GM23338 (cell line): ENCODE data around the gene TRIO. TPM values are rescaled to one million over a fixed set of nuclear protein-coding genes. Genes with fewer than 3 reads are reported as not detected.

Experiments used
- ATAC-seq: fragments of 200-7000 bp; cut with Tn5 transposase; 3 replicates; pipeline ENCODE4 v1.9.1; 2020
- DNase-seq: peaks from one replicate; pipeline ENCODE4 v3.0.0-alpha.2; 2015; ENCODE audit warnings: low spot score
- H2AFZ ChIP-seq: fragments of 200-600 bp; sonication (generic); 2 replicates; pipeline ENCODE4 v1.8.0; 2016; ENCODE audit warnings: antibody characterized with exemption, mild to moderate bottlenecking, moderate library complexity
- H3F3A ChIP-seq: fragments of 200-600 bp; sonication (generic); replicated peaks from 2 replicates; pipeline ENCODE4 v1.8.0; 2017; ENCODE audit warnings: antibody characterized with exemption, mixed run types, low read depth
- H3K27ac ChIP-seq: fragments of 200-600 bp; sonication (generic); 2 replicates; pipeline ENCODE4 v1.6.1; 2016; ENCODE audit warnings: low read depth
- H3K27me3 ChIP-seq: fragments of 200-600 bp; sonication (generic); 2 replicates; pipeline ENCODE4 v1.8.0; 2016; ENCODE audit warnings: mild to moderate bottlenecking, mixed run types, moderate library complexity; ENCODE audit not compliant: insufficient read depth
- H3K36me3 ChIP-seq: fragments of 200-600 bp; sonication (generic); 2 replicates; pipeline ENCODE4 v1.8.0; 2016; ENCODE audit warnings: mild to moderate bottlenecking; ENCODE audit not compliant: insufficient read depth
- H3K4me1 ChIP-seq: fragments of 200-600 bp; sonication (generic); 2 replicates; pipeline ENCODE4 v1.8.0; 2016; ENCODE audit warnings: mild to moderate bottlenecking, moderate library complexity; ENCODE audit not compliant: insufficient read depth
- H3K4me2 ChIP-seq: fragments of 200-600 bp; sonication (generic); 2 replicates; pipeline ENCODE4 v1.7.1; 2017; ENCODE audit warnings: mixed run types
- H3K4me3 ChIP-seq: fragments of 200-600 bp; sonication (generic); 2 replicates; pipeline ENCODE4 v1.6.1; 2016; ENCODE audit warnings: mixed run types
- H3K79me2 ChIP-seq: fragments of 200-600 bp; sonication (generic); replicated peaks from 2 replicates; pipeline ENCODE4 v1.8.0; 2017; ENCODE audit warnings: mild to moderate bottlenecking; ENCODE audit not compliant: insufficient read depth
- H3K9me2 ChIP-seq: fragments of 200-600 bp; sonication (generic); 2 replicates; pipeline ENCODE4 v1.8.0; 2017; ENCODE audit not compliant: insufficient read depth
- H4K20me1 ChIP-seq: fragments of 200-600 bp; sonication (generic); replicated peaks from 2 replicates; pipeline ENCODE4 v1.8.0; 2017; ENCODE audit warnings: mild to moderate bottlenecking; ENCODE audit not compliant: insufficient read depth
- H3K27ac Mint-ChIP-seq: 2 replicates; pipeline ENCODE4 v1.8.0; 2020; ENCODE audit warnings: inconsistent platforms, mild to moderate bottlenecking, moderate library complexity, mixed read lengths
- H3K27me3 Mint-ChIP-seq: 3 replicates; pipeline ENCODE4 v1.8.0; 2022; ENCODE audit warnings: low read depth, mild to moderate bottlenecking, moderate library complexity, mixed read lengths, inconsistent platforms; ENCODE audit not compliant: insufficient read depth, poor library complexity
- H3K36me3 Mint-ChIP-seq: 3 replicates; pipeline ENCODE4 v1.8.0; 2021; ENCODE audit warnings: low read depth, mild to moderate bottlenecking, inconsistent platforms, moderate library complexity, mixed read lengths
- H3K4me1 Mint-ChIP-seq: 3 replicates; pipeline ENCODE4 v1.8.0; 2020; ENCODE audit warnings: mild to moderate bottlenecking, inconsistent platforms, mixed read lengths
- H3K4me3 Mint-ChIP-seq: 3 replicates; pipeline ENCODE4 v1.8.0; 2021; ENCODE audit warnings: moderate library complexity, mild to moderate bottlenecking, inconsistent platforms, mixed read lengths
- H3K9me3 Mint-ChIP-seq: 3 replicates; pipeline ENCODE4 v1.8.0; 2020; ENCODE audit warnings: moderate library complexity, mild to moderate bottlenecking, inconsistent platforms, mixed read lengths
- CREB1 ChIP-seq: fragments of 250-450 bp; sonication (Bioruptor Pico); IDR thresholded peaks from 2 replicates; pipeline ENCODE4 v1.5.0; 2020; ENCODE audit warnings: low read depth, mild to moderate bottlenecking, moderate library complexity
- EZH2 ChIP-seq: fragments of 200-600 bp; sonication (generic); IDR thresholded peaks from one replicate; pipeline ENCODE4 v1.8.0; 2017; ENCODE audit warnings: antibody characterized with exemption, mild to moderate bottlenecking, low read depth; ENCODE audit not compliant: unreplicated experiment
- EZH2phosphoT487 ChIP-seq: fragments of 200-600 bp; sonication (generic); IDR thresholded peaks from one replicate; pipeline ENCODE4 v1.8.1; 2018; ENCODE audit warnings: antibody characterized with exemption; ENCODE audit not compliant: unreplicated experiment
- JUNB ChIP-seq: IDR thresholded peaks from one replicate; pipeline ENCODE4 v1.6.1; 2016; ENCODE audit warnings: antibody characterized with exemption; ENCODE audit not compliant: unreplicated experiment
- NANOG ChIP-seq: IDR thresholded peaks from 2 replicates; pipeline ENCODE4 v1.6.1; 2016; ENCODE audit warnings: antibody characterized with exemption, borderline replicate concordance
- POLR2AphosphoS5 ChIP-seq: IDR thresholded peaks from 2 replicates; pipeline ENCODE4 v1.6.1; 2016; ENCODE audit warnings: antibody characterized with exemption, low read depth
- STAT1 ChIP-seq: IDR thresholded peaks from one replicate; pipeline ENCODE4 v1.6.1; 2016; ENCODE audit warnings: antibody characterized with exemption; ENCODE audit not compliant: unreplicated experiment
- ZNF114 ChIP-seq: fragments of 250-450 bp; sonication (Bioruptor Pico); IDR thresholded peaks from 2 replicates; pipeline ENCODE4 v1.5.0; 2020; ENCODE audit warnings: mild to moderate bottlenecking, moderate library complexity
- ZNF331 ChIP-seq: fragments of 250-450 bp; sonication (Bioruptor Pico); IDR thresholded peaks from 2 replicates; pipeline ENCODE4 v1.5.0; 2020; ENCODE audit warnings: low read depth, mild to moderate bottlenecking, moderate library complexity
- ZNF462 ChIP-seq: fragments of 250-450 bp; sonication (Bioruptor Pico); IDR thresholded peaks from 2 replicates; pipeline ENCODE4 v1.5.0; 2020; ENCODE audit warnings: mild to moderate bottlenecking, moderate library complexity
- polyA plus RNA-seq: library from polyadenylated mRNA; unstranded; fragments of >200 nt; fragmentation: Nextera tagmentation; extraction: Ambion mirVana; gene quantifications from 2 replicates; pipeline ENCODE4 v1.2.1, GENCODE V29; 2016
- total RNA-seq: library from RNA; depleted of rRNA; stranded (reverse); fragments of >200 nt; shearing (Covaris generic); gene quantifications from 2 replicates; pipeline ENCODE4 v1.2.3, GENCODE V29; 2014
- TF ChIP-seq, protein P1 (sequence below): IDR thresholded peaks from one replicate; pipeline ENCODE4 v1.6.1; 2018; ENCODE audit warnings: antibody characterized with exemption; ENCODE audit not compliant: unreplicated experiment
- TF ChIP-seq, protein P2 (sequence below): IDR thresholded peaks from 2 replicates; pipeline ENCODE4 v1.6.1; 2016; ENCODE audit warnings: antibody characterized with exemption
- TF ChIP-seq, protein P3 (sequence below), 2 experiments: fragments of 200-600 bp in 1 of 2; sonication (generic) in 1 of 2; conservative IDR thresholded peaks; 2 replicates each; pipeline versions ENCODE4 v1.5.1 to v1.6.1; 2016 to 2017; ENCODE audit warnings: antibody characterized with exemption in 2 of 2, low read depth in 2 of 2, mild to moderate bottlenecking in 2 of 2, moderate library complexity in 1 of 2

Gene TRIO
- total and polyA plus RNA-seq, 2 experiments from 2014 or later: 13.8 to 113 TPM

GRCh38 chr5:14332038-14332631, 189.0 kb downstream of the TRIO start:
- H3K4me3 Mint-ChIP-seq: no peak overlapping the region
- H3K27ac ChIP-seq: no peak overlapping the region
- H3K36me3 Mint-ChIP-seq: peaks cover 11% of the 10 kb centered on the region

More at GRCh38 chr5:14332038-14332631, 189.0 kb downstream of the TRIO start:
- Histone ChIP-seq H2AFZ (no peak overlapping the region), H3F3A (no peaks in the 10 kb centered on the region), H3K4me1 (peaks cover 16% of the 10 kb centered on the region), H3K27me3 (no peaks in the 10 kb centered on the region), H3K4me2 (no peak overlapping the region), H3K9me2 (no peaks in the 10 kb centered on the region), H3K79me2 (peaks cover 12% of the 10 kb centered on the region; the same call in 1 of the 2 replicates), H3K36me3 (peaks cover 9% of the 10 kb centered on the region; the same call in 1 of the 2 replicates), H3K4me3 (no peak overlapping the region), H4K20me1 (peaks cover 5% of the 10 kb centered on the region; the same call in 1 of the 2 replicates)
- TF ChIP-seq, protein P1, sequence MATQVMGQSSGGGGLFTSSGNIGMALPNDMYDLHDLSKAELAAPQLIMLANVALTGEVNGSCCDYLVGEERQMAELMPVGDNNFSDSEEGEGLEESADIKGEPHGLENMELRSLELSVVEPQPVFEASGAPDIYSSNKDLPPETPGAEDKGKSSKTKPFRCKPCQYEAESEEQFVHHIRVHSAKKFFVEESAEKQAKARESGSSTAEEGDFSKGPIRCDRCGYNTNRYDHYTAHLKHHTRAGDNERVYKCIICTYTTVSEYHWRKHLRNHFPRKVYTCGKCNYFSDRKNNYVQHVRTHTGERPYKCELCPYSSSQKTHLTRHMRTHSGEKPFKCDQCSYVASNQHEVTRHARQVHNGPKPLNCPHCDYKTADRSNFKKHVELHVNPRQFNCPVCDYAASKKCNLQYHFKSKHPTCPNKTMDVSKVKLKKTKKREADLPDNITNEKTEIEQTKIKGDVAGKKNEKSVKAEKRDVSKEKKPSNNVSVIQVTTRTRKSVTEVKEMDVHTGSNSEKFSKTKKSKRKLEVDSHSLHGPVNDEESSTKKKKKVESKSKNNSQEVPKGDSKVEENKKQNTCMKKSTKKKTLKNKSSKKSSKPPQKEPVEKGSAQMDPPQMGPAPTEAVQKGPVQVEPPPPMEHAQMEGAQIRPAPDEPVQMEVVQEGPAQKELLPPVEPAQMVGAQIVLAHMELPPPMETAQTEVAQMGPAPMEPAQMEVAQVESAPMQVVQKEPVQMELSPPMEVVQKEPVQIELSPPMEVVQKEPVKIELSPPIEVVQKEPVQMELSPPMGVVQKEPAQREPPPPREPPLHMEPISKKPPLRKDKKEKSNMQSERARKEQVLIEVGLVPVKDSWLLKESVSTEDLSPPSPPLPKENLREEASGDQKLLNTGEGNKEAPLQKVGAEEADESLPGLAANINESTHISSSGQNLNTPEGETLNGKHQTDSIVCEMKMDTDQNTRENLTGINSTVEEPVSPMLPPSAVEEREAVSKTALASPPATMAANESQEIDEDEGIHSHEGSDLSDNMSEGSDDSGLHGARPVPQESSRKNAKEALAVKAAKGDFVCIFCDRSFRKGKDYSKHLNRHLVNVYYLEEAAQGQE: no peak
- TF ChIP-seq ZNF114 (CRISPR knock-in tag) (no peak), STAT1 (no peak), ZNF462 (CRISPR knock-in tag) (no peak), EZH2phosphoT487 (no peak), EZH2 (no peak), CREB1 (CRISPR knock-in tag) (no peak), NANOG (no peak), ZNF331 (CRISPR knock-in tag) (no peak), POLR2AphosphoS5 (no peak), JUNB (no peak)
- TF ChIP-seq, protein P2, sequence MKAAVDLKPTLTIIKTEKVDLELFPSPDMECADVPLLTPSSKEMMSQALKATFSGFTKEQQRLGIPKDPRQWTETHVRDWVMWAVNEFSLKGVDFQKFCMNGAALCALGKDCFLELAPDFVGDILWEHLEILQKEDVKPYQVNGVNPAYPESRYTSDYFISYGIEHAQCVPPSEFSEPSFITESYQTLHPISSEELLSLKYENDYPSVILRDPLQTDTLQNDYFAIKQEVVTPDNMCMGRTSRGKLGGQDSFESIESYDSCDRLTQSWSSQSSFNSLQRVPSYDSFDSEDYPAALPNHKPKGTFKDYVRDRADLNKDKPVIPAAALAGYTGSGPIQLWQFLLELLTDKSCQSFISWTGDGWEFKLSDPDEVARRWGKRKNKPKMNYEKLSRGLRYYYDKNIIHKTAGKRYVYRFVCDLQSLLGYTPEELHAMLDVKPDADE: no peak
- TF ChIP-seq, protein P3, sequence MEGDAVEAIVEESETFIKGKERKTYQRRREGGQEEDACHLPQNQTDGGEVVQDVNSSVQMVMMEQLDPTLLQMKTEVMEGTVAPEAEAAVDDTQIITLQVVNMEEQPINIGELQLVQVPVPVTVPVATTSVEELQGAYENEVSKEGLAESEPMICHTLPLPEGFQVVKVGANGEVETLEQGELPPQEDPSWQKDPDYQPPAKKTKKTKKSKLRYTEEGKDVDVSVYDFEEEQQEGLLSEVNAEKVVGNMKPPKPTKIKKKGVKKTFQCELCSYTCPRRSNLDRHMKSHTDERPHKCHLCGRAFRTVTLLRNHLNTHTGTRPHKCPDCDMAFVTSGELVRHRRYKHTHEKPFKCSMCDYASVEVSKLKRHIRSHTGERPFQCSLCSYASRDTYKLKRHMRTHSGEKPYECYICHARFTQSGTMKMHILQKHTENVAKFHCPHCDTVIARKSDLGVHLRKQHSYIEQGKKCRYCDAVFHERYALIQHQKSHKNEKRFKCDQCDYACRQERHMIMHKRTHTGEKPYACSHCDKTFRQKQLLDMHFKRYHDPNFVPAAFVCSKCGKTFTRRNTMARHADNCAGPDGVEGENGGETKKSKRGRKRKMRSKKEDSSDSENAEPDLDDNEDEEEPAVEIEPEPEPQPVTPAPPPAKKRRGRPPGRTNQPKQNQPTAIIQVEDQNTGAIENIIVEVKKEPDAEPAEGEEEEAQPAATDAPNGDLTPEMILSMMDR (conservative IDR thresholded peaks at IDR 0.05; ENCODE audit: low read depth in 2 of 2): no peak
- Mint-ChIP-seq H3K4me1 (peaks cover 11% of the 10 kb centered on the region), H3K27me3 (no peaks in the 10 kb centered on the region), H3K9me3 (no peaks in the 10 kb centered on the region), H3K27ac (no peak overlapping the region)
- DNase-seq (no peak), ATAC-seq (no peak)
